ENCODE measurements around the gene KIAA1755. TPM values are rescaled to one million over a fixed set of nuclear protein-coding genes. Genes with fewer than 3 reads are reported as not detected.

Gene KIAA1755
- total RNA-seq, 1 donor from 2014 or later, result 4.3 TPM

DNA sequence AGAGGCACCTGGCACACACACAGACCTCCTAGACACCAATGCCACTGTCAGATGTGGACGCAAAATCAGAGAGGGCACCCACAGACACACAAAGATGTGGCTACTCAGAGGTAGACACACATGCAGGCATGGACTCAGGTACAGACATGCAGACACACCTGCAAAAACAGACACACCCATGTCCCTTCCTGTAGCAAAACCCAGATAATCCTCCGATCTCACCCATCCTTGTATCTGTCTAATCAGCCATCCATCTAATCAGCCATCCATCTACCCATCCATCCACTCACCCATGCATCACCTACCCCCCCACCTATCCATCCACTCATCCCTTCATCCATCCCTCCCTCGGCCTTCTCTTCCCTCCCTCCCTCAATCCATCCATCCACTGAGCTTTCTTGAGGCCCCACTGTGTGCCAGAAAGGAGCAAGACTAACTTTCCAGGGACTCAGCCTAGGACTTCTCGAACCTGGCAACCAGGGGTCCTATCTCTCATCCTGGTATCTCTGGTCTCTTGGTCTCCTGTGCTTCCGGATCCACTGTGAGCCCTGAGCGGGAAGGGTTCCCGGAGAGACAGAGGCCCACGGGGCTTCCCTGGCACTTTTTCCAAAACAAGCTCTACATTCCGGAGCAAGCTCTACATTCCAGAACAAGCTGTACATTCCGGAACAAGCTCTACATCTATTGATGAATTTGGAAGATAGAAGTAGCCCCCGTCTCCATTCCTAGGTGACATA is 94.4 kb downstream of the KIAA1755 start:
- peak; percentile 75 for DNase-seq (ENCODE audit: low spot score)

DNA sequence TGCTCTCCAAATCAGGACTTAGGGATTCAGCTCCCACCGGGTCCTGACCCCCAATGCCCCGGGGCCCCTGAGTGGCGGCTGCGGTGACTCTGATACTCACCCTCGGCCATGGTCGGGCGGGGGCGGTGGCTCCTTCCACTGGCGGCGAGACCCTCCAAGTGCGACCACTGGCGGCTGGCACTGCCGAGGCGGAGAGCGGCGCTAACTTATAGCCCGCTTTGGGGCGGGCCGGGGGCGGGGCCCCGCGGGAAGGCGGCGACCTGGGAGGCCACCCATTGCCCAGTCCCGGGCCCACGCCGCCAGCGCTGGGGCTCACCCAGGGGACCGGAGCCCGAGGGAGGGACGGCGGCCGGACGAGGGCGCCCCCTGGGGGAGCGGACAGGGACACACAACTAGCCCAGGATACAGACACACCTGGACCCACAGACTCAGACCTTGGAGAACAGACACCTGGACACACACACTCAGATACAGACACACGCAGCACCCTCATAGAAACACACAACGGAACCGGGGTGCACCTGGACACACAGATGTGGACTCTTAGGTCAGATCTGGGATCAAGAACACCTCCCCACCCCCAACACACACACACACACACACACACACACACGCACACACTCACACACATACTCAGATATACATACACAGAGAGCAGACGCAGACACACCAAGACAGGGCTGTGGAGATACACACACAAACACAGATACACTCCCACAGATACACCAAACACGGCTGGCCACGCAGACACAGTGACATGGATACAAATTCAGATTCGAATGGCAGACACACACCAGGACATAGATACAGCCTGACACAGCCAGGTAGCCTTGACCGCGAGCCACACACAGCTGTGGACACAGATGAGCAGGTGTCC is 95.2 kb downstream of the KIAA1755 start, which contains the start of gene TGM2:
Gene TGM2, minus strand, starts transcription at position 182 of the 877 bp plus-strand sequence. Its CDS starts 72 bp downstream, at position 110.
- DNase-seq (ENCODE audit: low spot score), result peak; percentile 73

DNA sequence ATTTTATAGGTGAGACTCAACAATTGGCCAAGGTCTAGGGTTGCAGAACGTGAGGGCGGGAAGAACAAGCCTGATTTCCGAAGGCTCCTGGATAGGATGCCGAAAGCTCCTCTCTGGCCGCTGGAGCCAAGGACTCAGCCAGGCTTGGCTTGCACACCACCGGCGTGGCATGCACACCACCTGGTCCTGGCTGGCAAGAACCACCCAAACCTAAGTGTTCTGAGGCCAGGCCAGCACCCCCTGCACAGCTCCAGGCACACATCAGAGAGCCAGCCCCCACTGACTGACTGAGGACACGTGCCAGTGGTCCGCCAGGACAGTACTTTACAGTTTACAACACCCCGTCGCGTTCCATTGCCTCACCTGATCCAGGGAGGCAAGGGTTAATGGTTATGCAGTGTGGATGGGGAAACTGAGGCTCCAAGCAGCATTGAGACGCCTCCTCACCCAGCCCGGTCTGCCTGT is 95.9 kb downstream of the KIAA1755 start:
- DNase-seq (ENCODE audit: low spot score), result no peak

DNA sequence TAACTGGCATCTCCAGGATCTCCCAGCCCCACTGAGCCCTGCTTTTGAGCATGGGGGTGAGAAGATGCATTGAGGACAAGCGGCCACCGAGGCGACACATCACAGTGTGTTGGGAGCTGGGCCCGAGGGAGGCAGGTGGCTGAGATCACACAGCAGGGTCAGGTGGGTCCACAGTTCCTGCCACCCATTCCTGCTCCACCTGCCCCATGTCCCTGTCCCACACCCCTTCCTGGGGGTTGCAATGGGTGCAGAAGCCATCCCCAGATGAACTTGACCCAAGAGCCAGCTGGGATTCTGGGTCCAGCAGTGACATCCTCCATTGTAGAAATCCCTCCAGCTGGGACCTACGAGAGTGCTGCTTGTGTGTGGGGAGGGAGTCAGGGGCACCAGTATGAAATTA is 96.5 kb downstream of the KIAA1755 start:
- no peak for DNase-seq (ENCODE audit: low spot score)

DNA sequence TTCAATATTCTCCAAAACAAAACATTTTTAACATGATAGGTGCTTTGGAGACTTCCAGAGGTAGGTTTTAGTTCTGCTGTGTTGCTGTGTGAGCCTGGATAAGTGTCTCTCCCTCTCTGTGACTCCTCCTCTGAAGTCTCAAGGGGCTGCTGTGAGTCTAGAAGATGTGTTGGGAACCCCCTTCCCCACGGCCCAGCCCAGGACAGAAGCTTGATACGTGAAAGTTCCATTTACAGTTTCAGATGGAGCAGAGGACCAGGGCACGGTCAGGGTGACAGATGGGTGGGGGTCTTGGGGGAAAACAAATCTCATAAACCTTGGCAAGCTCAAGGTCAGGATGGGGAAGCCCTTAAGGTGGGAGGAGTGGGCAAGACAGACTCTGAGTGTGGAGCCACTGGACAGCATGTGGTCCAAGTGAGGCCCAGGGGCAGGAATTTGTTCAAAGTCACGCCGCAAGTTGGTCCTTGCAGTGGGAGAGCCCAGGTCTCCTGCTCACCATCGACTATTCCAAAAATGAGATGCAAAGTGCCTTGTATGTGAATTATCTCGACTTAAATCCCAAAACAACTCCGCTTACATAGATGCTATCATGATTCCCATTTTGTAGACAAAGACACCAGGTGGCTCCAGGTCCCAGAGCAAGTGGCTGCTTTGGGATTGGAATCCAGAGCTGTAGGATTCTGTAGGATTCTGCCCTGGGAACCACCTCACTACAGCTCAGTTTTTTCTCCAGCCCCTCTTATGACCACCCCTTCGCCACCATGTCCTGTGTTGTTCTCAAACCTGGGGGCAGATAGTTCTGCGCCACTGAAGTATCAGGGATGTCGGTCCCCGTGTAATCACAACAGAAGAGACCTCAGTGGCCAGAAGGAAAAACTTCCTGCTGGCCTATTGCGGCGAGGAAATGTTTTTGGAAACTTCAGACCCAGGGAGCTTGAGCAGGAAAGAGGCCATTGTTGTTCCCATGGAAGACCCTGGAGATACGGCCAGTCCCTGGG is 97.4 kb downstream of the KIAA1755 start:
- DNase-seq (ENCODE audit: low spot score), result no peak

DNA sequence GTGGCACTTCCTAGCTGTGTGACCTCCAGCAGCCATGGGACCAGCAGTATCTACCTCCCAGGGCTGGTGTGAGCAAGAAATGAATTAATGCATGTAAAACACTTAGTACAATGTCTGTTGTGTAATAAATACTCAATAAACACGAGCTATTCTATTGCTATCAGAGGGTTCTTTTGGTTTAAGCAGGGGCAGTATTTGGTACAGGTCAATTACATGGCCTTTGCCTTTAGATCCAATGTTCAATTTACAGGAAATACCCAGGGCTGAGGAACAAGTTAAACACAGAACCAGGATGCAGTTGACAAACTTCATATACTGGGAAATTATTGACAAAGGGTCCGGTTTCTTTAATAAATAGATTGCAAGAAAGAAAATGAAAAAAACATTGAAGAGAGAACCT is 98.4 kb downstream of the KIAA1755 start:
- no peak for DNase-seq (ENCODE audit: low spot score)

DNA sequence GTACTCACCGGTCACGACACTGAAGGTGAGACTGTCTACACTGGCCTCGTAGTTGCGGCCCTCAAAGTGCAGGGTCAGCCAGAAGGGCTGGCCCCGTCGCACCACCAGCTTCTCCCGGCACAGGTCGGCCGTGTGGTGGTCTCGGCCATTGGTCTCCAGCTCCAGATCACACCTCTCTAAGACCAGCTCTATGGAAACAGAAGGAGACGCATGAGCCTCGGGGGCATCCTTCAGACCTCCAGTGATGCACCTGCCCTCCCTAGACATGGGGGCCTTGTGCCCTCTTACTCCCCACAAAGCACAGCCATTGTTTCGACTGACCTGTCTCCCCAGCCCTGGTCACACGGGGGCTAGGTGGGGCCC is 99.1 kb downstream of the KIAA1755 start:
- DNase-seq (ENCODE audit: low spot score), result no peak

Other genes with a start within 250 kb of the KIAA1755 start
- 13.5 TPM for gene TTI1, start 227.3 kb downstream of the KIAA1755 start, total RNA-seq (ENCODE audit: insufficient read depth, low replicate concordance)
- gene RPRD1B, start 227.0 kb downstream of the KIAA1755 start, total RNA-seq (ENCODE audit: insufficient read depth, low replicate concordance), result 96.8 TPM
- gene TGM2, start 95.5 kb downstream of the KIAA1755 start, total RNA-seq (ENCODE audit: insufficient read depth, low replicate concordance), result 243 TPM
- gene BPI, start 43.4 kb upstream of the KIAA1755 start, total RNA-seq (ENCODE audit: insufficient read depth, low replicate concordance), result not detected
- 3.9 TPM for gene LBP, start 85.7 kb upstream of the KIAA1755 start, total RNA-seq (ENCODE audit: insufficient read depth, low replicate concordance)
- gene SNHG17, start 174.6 kb upstream of the KIAA1755 start, total RNA-seq (ENCODE audit: insufficient read depth, low replicate concordance), result 2.4 TPM
- 36.4 TPM for gene RALGAPB, start 212.1 kb upstream of the KIAA1755 start, total RNA-seq (ENCODE audit: insufficient read depth, low replicate concordance)

Measured in umbilical cord (tissue), 2 donors.